ENCODE data around the gene GLDC. TPM values are rescaled to one million over a fixed set of nuclear protein-coding genes. Genes with fewer than 3 reads are reported as not detected.
"Not testable (repeated sequence)": the region's sequence is repeated elsewhere in the genome, so short reads cannot be mapped to it uniquely, and the experiment has no call there.

The GLDC gene
- polyA plus RNA-seq (ENCODE audit: insufficient read length in 4 of 4) = 10 to 100 TPM; 18.2 to 22.7 (median 20.2) TPM

DNA sequence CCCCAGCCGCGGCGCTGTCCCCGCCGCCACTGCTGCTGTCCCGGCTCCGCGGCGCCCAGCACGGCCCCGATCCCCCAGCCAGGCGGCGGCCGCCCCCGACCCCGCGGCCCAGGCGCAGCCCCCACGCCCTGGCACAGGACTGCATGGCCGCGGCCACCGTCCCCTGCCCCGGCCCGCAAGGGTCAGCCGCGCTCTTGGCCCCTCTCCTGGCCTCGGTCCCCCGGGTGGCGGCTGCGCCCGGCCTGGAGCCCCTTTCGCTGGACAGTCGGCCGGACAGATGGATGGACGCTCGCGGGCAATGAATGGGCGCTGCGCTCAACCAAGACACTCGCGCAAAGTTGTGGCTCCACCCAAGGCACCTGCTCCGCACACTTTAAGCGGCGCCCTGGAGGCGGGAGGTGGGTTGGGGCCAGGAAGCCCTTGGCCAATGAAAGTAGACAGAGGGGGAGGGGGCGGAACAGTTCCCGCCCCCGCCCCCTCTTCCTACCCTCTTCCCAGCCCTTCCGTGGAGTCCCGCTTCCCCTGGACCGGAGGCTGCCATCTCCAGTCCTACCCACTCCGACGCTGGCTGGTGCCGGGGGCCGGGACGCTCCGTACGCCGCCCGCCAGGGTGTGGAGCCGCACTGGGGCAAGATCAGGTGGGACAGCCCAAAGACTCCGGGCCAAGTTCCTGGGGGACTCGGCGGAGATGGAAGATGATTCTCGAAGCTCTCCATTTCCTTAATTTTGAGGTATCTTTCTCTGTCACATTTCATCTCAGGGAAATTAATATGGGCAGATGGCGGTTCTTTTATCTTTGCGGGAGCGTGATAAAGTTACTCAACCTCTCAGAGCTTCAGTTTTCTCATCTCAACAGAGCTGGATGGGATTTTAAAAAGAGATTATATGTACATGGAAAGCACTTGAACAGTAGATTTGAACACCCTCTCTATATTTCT, at the start of gene GLDC:
Gene GLDC (minus strand): TSS at position 375 of the 938 bp plus-strand sequence. CDS start 230 bp downstream, at position 145.
- DNase-seq (ENCODE audit: low read depth in 4 of 4, low spot score in 2 of 4) = peak in 2 of 4 donors; percentile 27 to 71

DNA sequence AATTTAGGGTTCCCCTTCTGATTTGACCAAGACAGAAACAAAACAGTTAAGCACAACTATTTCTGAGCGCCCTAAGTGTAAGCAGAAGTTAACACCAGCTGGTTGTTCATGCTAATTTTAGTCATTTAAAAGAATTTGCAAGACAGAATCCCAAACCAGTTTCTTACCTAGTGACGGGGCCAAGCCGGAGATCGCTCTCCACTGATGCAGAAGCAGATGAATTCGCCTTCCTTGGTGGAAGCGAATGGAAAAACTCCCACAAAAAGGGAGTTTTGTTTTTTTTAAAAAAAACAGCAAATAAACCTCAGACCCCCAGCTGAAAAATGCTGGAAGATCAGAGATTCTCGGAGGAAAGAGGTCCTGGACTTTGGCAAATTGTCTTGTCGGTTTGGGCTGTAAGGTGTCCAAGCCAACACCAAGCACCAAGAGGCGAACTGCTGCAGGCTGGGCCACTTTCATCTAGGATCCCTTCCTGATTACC, 47.4 kb upstream of the GLDC start:
- no peak for DNase-seq (ENCODE audit: low read depth in 4 of 4, low spot score in 2 of 4)

DNA sequence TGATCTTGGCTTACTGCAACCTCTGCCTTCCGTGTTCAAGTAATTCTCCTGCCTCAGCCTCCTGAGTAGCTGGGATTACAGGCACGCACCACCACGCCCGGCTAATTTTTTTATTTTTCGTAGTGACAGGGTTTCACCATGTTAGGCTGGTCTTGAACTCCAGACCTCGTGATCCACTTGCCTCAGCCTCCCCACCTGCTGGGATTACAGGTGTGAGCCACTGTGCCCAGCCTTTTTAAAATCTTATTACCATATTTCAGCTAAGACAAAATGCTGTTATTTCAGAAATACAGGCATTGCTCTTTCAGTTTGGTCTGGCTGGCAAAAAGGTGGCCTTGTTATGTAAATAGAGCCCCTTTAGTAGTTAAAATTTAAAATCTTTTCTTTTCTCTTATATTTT, 46.9 kb upstream of the GLDC start:
- DNase-seq (ENCODE audit: low read depth in 4 of 4, low spot score in 2 of 4) = no peak

DNA sequence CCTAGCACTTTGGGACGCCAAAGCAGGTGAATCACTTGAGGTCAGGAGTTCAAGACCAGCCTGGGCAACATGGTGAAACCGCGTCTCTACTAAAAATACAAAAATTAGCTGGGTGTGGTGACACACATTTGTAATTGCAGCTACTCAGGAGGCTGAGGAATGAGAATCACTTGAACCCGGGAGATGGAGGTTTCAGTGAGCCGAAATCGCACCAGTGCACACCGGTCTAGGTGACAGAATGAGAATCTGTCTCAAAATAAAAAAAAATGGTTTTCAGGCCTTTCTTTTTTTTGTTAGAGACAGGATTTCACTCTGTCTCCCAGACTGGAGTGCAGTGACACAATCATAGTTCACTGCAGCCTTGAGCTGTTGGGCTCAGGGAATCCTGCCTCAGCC, 45.1 kb upstream of the GLDC start:
- not testable (repeated sequence) for DNase-seq (ENCODE audit: low read depth in 4 of 4, low spot score in 2 of 4)

DNA sequence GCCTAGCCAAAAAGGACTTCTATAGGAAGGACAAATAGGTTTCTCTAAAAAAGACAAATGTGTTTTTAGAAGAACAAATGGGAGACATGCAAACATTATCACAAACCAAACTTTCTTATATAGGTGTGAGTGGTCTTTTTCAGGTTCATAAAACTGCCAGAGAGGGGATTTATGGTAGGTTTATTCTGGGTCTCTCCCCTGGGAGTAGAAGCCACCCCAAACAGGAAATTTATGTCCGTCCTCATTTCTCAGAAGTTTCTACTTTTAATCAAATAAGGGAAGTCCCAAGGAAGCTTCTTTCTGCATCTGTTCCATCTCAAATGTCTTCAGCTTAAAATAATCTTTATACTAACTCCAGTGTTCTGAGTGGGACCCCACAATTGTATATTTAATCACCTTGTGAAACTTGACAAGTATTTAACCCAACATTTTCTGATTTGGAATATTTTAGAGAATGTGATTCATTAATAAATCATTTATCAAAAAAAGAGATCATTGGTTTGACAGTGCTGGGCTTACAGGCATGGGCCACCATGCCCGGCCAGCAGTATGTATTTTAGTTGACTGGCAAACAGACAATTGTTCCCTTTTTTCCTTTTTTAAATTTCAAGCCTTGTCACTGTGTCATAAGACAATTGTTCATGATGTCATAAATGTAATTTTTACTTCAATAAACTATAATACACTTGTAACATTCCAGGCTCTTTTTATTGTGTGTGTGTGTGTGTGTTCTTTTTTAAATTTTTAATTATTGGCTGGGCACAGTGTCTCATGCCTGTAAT, 44.6 kb upstream of the GLDC start:
- DNase-seq (ENCODE audit: low read depth in 4 of 4, low spot score in 2 of 4) = no peak

DNA sequence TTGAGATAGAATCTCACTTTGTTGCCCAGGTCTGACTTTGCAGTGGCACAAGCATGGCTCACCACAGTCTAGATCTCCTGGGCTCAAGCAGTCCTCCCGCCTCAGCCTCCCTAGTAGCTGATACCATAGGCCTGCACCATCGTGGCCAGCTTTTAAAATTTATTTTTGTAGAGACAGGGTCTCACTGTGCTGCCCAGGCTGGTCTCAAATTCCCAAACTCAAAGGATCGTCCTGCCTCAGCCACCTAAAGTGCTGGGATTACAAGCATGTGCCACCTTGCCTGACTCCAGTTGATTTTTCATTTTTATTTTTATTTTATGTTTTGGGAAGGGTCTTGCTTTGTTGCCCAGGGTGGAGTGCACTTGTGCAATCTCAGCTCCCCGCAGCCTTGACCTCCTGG, 41.7 kb upstream of the GLDC start:
- DNase-seq (ENCODE audit: low read depth in 4 of 4, low spot score in 2 of 4) = no peak

DNA sequence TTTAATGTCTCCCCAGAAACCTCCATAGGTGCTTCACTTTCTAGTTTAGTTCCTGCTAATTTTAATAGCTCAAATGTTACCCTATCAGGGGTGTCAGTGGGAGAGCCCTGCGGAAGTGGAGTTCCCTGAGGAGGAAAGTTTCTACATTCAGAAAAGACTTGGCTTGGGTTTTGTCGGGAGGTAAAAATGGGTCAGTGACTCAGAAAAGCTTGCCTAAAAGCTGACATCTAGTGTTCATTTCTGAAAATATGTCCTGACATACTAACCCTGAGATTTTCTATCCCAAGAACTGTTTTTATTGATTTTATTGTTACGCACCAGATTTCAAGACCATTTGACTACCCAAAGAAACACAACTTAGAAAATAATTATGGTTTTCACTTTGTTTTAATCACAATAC, 40.9 kb upstream of the GLDC start:
- no peak for DNase-seq (ENCODE audit: low read depth in 4 of 4, low spot score in 2 of 4)

DNA sequence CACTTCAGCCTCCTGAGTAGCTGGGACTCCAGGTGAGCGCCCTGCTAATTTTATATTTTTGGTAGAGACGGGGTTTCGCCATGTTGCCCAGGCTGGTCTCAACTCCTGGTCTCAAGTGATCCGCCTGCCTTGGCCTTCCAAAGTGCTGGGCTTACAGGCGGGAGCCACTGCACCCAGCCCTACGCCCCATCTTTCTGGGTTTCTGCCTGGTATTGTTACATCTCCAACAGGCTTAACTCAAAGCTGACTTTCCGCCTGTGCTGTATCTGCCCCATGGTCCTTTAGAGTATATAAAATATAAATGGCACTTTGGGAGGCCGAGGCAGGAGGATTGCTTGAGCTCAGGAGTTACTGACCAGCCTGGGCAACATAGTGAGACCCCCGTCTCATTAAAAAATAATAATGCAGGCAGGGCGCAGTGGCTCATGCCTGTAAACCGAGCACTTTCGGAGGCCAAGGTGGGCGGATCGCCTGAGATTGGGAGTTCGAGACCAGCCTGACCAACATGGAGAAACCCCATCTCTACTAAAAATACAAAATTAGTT, 36.5 kb upstream of the GLDC start:
- no peak for DNase-seq (ENCODE audit: low read depth in 4 of 4, low spot score in 2 of 4)

DNA sequence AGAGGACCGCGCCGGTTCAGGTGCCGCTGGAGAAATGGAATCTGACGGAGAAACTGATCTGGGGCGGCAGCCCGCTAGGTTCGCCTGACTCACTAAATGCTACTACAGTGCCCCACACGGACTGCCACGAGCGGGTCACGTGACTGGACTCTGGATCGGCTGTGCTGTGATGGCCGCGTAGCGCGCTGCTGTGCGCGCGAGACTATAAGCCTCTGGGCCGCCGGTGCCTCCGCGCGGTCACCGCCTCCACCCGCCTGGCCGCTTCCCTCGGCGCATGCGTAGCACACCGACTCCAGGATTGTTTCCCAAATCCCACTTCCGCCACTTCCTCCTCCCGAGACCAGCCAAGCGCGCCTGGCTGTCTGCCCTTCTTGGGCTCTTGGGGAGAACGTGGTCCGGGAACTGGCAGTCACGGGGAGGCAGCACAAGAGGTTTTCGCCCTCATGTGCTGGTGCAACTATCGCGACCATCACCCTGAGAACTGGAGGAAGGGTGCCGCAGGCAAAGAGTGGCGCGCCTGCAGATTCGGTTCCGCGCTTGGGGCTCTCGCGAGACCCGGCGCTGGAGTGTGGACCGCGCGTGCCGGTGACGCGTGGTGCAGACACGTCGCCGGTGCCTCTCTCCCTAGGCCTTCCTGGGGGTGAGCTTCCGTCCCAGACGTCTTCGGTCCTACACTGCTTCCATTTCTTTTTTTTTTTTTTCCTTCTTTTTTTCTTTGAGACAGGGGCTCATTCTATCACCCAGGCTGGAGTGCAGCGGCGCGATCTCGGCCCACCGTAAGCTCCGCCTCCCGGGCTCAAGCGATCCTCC, 35.8 kb upstream of the GLDC start:
- peak; percentile 92 to 98 (median 94) for DNase-seq (ENCODE audit: low read depth in 4 of 4, low spot score in 2 of 4)

DNA sequence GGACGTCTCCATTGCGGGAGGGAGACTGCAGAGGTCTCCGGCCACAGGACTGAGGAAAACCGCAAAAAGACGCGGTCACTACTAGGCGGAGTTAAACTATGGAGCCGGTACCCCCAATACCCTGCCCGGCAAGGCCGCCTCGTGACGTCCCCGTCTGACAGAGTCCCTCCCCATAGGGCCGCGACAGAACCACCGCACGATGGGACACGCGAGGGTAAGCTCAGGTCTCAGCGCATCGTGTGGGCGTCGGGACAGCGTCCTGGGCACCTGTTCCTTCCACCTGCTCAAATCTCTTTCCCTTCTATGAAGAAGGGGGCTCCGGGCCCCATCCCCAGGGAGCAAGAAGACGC, 35.2 kb upstream of the GLDC start:
- peak in 1 of 4 donors; percentile 48 for DNase-seq (ENCODE audit: low read depth in 4 of 4, low spot score in 2 of 4)

DNA sequence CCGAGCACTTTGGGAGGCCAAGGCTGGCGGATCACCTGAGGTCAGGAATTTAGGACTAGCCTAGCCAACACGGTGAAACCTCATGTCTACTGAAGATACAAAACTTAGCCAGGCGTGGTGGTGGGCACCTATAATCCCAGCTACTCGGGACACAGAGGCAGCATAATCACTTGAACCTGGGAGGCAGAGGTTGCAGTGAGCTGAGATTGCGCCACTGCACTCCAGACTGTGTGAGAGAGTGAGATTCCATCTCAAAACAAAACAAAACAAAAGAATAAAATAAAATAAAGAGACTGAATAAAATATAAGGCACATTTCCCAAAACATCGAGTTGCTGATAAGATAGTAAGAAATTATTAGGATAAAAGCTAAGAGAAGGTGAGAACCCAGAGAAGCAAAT, 32.3 kb upstream of the GLDC start:
- no peak for DNase-seq (ENCODE audit: low read depth in 4 of 4, low spot score in 2 of 4)

DNA sequence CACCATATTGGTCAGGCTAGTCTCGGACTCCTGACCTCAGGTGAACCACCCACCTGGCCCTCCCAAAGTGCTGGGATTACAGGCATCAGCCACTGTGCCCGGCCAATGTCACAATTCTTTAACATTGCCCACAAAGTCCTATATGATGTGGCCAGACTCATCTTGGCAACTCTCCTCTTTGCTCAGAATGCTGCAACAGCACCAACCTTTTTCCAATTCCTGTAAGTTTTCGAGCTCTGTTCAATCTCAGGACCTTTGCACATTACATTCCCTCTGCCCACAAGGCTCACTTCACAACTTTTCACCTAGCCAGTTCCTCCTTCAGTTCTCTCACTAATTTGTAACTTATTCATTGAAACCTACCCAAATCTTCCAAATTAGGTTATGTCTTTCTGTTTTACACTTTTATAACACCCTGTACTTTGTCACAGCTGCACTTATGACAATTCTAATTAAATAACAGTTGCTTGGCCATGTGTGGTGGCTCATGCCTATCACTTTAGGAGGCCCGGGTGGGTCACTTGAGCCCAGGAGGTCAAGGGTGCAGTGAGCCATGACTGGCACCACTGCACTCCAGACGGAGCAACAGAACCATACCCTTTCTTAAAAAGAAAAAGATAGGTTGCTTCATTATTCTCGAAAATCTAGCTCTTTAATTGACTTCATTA, 30.9 kb upstream of the GLDC start:
- DNase-seq (ENCODE audit: low read depth in 4 of 4, low spot score in 2 of 4) = no peak

DNA sequence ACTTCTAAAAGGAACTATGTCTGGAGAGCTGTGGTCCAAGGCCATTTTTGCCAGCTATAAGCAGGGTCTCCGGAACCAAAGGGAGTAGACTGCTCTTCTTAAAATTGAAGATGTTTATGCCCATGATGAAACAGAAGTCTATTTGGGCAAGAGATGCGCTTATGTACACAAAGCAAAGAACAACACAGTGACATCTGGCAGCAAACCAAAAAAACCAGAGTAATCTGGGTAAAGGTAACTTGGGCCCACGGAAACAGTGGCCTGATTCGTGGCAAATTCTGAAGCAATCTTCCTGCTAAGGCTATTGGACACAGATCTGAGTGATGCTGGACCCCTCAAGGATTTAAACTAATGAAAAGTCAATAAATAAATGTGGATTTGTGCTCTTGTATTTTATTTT, 29.7 kb upstream of the GLDC start:
- no peak for DNase-seq (ENCODE audit: low read depth in 4 of 4, low spot score in 2 of 4)

DNA sequence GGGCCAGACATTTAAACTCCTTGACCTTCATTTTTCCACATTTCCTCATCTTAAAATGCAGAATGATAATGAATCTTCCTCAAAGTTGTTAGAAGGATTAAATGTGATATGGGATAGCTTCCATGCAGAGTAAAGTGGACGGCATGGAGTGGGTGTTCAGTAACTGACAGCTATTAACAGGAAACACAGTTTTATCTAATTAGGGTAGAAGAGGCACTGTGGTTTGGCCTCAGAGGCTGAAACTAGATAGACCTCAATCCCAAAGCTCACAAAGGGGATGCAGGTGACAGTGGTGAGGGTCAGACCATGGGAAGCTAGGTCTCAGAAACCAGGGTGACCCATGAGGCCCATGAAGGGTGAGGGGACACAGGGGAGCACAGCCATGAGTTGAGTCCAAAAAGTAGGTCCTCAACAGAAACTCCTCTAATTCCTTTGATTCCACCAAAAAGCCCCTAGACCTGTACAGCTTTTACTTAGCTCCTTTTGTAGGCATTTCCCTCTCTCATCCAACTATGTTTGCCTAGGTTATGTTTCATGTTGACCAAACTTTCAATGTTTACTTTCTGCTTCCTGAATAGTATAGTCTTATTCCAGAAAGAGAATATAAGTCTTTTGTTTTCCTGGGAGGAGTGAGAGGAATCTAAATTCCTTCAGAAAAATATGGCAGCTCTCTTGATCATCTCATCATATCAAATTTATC, 27.9 kb upstream of the GLDC start:
- DNase-seq (ENCODE audit: low read depth in 4 of 4, low spot score in 2 of 4) = no peak

DNA sequence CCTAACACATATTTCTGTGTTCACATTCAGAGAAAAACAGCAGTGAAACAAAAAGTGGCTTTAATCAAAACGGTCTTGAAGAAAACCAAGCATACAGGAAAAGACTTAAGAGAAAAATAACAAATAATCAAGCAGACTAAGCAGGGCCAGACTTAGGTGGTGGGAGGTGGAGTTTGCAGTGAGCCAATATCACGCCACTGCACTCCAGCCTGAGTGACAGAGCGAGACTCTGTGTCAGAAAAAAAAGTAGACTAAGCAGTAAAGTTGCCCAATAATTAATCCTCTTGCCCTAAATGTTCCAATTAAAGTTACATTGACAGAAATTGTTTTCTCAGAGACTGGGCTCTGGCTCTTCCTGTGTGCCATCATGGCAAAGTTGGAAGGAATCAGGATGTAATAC, 26.6 kb upstream of the GLDC start:
- DNase-seq (ENCODE audit: low read depth in 4 of 4, low spot score in 2 of 4) = no peak

DNA sequence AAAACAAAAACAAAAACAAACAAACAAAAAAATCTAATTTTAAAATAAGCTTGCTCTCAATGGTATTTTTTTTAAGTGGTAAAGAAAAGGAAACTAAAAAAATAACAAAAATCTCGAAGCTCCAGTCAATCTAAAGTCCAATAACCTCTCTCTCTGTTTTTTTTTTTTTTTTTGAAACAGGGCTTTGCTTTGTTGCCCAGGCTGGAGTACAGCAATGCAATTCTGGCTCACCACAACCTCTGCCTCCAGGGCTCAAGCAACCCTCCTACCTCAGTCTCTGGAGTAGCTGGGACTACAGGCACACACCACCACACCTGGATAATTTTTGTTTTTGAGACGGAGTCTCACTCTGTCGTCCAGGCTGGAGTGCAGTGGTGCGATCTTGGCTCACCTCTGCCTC, 25.9 kb upstream of the GLDC start:
- no peak for DNase-seq (ENCODE audit: low read depth in 4 of 4, low spot score in 2 of 4)

DNA sequence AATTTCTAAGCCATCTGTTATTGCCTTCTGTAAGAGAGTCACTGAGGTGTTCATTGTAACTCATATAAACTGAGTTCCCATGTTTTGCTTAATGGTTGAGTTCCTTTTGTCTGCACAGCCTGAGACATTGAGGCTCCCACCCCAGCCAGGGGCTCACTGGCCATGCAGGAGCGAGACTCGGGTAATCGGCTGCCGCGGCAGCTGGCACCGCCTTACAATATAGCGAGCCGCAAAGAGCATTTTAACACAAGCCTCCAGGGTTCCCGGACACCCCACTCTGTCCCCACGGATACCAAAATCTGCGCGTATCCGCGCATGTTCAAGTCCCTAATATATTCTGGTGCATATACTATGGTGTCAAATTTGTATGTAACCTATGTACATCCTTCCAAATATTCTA, 24.4 kb upstream of the GLDC start:
- no peak for DNase-seq (ENCODE audit: low read depth in 4 of 4, low spot score in 2 of 4)

DNA sequence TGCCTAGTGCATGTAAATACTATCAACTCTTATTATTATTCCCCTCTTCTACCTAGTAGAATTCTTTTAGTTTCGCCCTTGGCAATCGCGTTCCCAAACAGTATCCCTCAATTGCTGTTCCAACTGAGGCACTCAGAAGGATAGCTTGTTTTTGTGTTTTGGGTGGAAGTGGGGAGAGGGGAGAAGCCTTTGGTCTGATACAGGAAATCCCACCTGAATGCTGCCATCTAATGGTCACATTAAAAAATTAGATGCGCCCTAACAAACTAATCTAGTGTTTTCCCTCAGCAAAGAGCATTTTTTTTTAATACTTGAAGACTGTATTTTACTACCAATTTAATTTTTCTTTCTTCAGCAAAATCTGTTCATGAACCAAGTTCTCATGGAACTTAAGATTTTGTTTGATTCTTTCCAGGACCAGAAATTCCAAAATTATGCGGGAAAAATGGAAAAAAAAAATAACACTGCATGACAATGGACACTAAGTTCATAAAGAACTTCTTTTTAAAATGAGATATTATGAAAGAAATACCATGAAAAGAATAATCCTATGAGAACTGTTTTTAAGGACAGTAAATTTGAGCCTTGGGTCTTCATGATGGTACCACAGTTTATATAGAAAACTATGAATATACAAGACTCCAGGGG, 22.2 kb upstream of the GLDC start:
- no peak for DNase-seq (ENCODE audit: low read depth in 4 of 4, low spot score in 2 of 4)

DNA sequence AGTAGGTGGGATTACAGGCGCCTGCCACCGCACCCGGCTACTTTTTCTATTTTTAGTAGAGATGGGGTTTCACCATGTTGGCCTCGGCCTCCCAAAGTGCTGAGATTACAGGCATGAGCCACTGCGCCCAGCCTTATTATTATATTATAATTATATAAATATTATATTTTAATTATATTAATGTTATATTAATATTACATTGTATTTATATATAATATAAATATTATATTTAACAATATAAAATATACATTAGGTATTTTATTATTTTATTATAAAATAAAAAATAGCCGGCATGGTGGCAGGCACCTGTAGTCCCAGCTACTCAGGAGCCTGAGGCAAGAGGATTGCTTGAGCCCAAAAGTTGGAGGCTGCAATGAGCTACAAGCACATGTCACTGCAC, 21.6 kb upstream of the GLDC start:
- no peak for DNase-seq (ENCODE audit: low read depth in 4 of 4, low spot score in 2 of 4)
